Activated B cell treated with CpG ODN at 0.5 μM for 24 hours (primary cell): ENCODE results near the gene ORC5. TPM values are rescaled to one million over a fixed set of nuclear protein-coding genes. Genes with fewer than 3 reads are reported as not detected.

Source experiments
- ATAC-seq: fragments of 200-7000 bp; cut with Tn5 transposase; one replicate; pipeline ENCODE4 v1.10.0; 2021; ENCODE audit warnings: low read depth, mild to moderate bottlenecking, moderate library complexity
- CTCF ChIA-PET: fragments of 350-600 bp; sonication (Branson Sonifier 250); formaldehyde crosslinking; loops from one replicate; lab custom pipeline; 2021; ENCODE audit warnings: antibody characterized with exemption; lab: Charles Lee
- POLR2A ChIA-PET: fragments of 350-600 bp; sonication (Branson Sonifier 250); formaldehyde crosslinking; loops from one replicate; lab custom pipeline; 2021; ENCODE audit warnings: antibody characterized with exemption; lab: Charles Lee
- DNase-seq: peaks from one replicate; pipeline ENCODE4 v3.0.0; 2022
- H3K27ac Mint-ChIP-seq: one replicate; pipeline ENCODE4 v1.8.0; 2020; ENCODE audit warnings: mixed read lengths
- H3K27me3 Mint-ChIP-seq: one replicate; pipeline ENCODE4 v1.8.0; 2021; ENCODE audit warnings: mixed read lengths
- H3K36me3 Mint-ChIP-seq: one replicate; pipeline ENCODE4 v1.8.0; 2021; ENCODE audit warnings: low read depth, mixed read lengths
- H3K4me1 Mint-ChIP-seq: one replicate; pipeline ENCODE4 v1.8.0; 2021; ENCODE audit warnings: mixed read lengths
- H3K4me3 Mint-ChIP-seq: one replicate; pipeline ENCODE4 v1.8.0; 2020; ENCODE audit warnings: mild to moderate bottlenecking, mixed read lengths
- H3K9me3 Mint-ChIP-seq: one replicate; pipeline ENCODE4 v1.8.0; 2020; ENCODE audit warnings: mixed read lengths
- intact Hi-C: fragments of 100-400 bp; cut with micrococcal nuclease; formaldehyde crosslinking; loops from one replicate; pipeline ENCODE4 v1.15.1; 2024
- total RNA-seq: library from RNA; stranded (reverse); gene quantifications from 2 replicates; pipeline ENCODE4 v1.2.3, GENCODE V29; 2022
- TF ChIP-seq, protein P1 (sequence below): fragments of 200-600 bp; IDR thresholded peaks from one replicate; pipeline ENCODE4 v1.8.0; 2022; ENCODE audit warnings: antibody characterized with exemption, mild to moderate bottlenecking

ORC5 gene
- total RNA-seq, 1 donor from 2014 or later, result 23.0 TPM

DNA sequence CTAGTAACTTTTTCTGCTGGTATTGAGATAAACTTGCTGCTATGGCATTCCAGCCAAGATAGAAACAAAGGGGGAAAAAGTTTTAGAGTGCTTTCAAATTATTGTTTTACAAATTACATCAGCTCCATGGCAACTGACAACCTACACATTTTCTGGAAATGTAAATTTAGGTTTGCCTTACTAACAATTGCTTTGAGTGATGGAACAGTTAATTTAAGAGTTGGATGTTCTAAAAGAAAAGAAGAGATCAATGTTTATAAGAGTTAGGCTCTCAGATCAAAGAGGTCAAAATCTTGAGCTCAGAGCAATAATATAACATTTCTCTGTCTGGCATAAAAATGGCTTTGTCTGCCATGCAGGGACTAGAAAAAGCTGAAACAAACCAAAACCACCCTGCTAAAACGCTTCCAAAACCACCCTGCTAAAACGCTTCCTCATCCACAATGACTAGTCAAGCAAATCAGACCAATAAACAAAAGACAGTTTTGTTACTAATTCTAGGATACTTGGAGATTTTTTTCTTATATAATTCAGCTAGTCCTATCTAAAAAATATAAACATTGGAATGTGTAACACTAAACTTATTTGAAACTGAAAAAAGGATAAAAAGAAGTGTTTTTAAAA lies 32.3 kb downstream of the ORC5 start:
- DNase-seq (no peak), ATAC-seq (no peak)
- H3K4me1 Mint-ChIP-seq, result no peaks in the 10 kb centered on the region
- no peaks in the 10 kb centered on the region for H3K27me3 Mint-ChIP-seq
- TF ChIP-seq, protein P1, sequence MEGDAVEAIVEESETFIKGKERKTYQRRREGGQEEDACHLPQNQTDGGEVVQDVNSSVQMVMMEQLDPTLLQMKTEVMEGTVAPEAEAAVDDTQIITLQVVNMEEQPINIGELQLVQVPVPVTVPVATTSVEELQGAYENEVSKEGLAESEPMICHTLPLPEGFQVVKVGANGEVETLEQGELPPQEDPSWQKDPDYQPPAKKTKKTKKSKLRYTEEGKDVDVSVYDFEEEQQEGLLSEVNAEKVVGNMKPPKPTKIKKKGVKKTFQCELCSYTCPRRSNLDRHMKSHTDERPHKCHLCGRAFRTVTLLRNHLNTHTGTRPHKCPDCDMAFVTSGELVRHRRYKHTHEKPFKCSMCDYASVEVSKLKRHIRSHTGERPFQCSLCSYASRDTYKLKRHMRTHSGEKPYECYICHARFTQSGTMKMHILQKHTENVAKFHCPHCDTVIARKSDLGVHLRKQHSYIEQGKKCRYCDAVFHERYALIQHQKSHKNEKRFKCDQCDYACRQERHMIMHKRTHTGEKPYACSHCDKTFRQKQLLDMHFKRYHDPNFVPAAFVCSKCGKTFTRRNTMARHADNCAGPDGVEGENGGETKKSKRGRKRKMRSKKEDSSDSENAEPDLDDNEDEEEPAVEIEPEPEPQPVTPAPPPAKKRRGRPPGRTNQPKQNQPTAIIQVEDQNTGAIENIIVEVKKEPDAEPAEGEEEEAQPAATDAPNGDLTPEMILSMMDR, result no peak
- peaks cover 54% of the 10 kb centered on the region for H3K36me3 Mint-ChIP-seq
- H3K9me3 Mint-ChIP-seq, result peaks cover 5% of the 10 kb centered on the region
- intact Hi-C loops, result no loop called here
- ChIA-PET CTCF (no interaction called here), POLR2A (no interaction called here)
- no peak overlapping the region for H3K27ac Mint-ChIP-seq
- H3K4me3 Mint-ChIP-seq, result no peak overlapping the region

DNA sequence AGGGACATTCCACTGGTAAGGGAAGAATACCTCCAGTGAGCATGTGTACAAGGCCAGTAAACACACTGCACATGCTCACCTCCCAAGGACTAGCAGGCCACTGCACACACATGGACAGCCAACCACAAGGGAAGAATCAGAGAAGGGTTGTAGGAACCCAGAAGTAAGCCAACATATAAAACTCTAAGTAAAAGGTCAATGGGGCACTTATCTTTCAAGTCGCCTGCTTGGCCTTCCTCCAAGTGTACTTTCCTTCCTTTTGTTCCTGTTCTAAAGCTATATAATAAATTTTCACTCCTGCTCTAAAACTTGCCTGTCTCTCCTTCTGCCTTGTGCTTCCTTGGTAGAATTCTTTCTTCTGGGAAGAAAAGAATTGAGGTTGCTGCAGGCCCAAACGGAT lies 33.0 kb downstream of the ORC5 start:
- CTCF ChIA-PET, result no interaction called here
- Mint-ChIP-seq H3K27ac (no peak overlapping the region), H3K36me3 (peaks cover 54% of the 10 kb centered on the region), H3K4me1 (no peaks in the 10 kb centered on the region), H3K9me3 (peaks cover 2% of the 10 kb centered on the region), H3K4me3 (no peak overlapping the region), H3K27me3 (no peaks in the 10 kb centered on the region)
- POLR2A ChIA-PET, result no interaction called here
- DNase-seq (no peak), ATAC-seq (no peak)
- intact Hi-C loops, result no loop called here
- TF ChIP-seq, protein P1, result no peak

DNA sequence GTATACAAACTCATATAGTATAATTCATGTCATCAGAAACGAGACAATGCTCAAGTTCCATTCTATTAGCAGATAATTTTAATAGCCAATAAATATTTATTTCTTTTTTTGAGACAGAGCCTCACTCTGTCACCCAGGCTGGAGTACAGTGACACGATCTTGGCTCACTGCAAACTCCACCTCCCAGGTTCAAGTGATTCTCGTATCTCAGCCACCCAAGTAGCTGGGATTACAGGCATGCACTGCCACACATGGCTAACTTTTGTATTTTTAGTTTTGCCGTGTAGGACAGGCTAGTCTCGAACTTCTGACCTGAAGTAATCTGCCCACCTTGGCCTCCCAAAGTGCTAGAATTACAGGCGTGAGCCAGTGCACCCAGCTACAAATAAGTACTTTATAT lies 45.7 kb downstream of the ORC5 start:
- no peak overlapping the region for H3K27ac Mint-ChIP-seq
- no peak for DNase-seq
- intact Hi-C loops, result no loop called here
- CTCF ChIA-PET, result no interaction called here
- POLR2A ChIA-PET, result no interaction called here
- TF ChIP-seq, protein P1, result no peak
- no peaks in the 10 kb centered on the region for H3K27me3 Mint-ChIP-seq
- peaks cover 55% of the 10 kb centered on the region for H3K36me3 Mint-ChIP-seq
- H3K4me1 Mint-ChIP-seq, result no peaks in the 10 kb centered on the region
- H3K9me3 Mint-ChIP-seq, result peaks cover 2% of the 10 kb centered on the region
- no peak for ATAC-seq
- no peak overlapping the region for H3K4me3 Mint-ChIP-seq

DNA sequence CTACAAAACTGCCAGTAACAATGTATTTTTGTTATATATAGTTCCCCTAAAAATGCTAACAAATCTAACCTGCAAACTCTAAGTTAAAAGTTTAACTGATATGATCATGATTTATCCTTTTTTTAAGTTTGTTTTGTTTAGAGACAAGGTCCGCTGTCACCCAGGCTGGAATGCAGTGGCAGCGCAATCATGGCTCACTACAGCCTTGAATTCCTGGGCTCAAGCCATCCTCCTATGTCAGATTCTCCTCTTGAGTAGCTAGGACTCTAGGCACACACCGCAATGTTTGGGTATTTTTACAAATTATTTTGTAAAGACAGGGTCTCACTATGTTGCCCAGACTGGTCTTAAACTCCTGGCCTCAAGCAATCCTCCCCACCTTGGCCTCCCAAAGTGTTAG lies 46.6 kb downstream of the ORC5 start:
- TF ChIP-seq, protein P1, result no peak
- H3K36me3 Mint-ChIP-seq, result peaks cover 50% of the 10 kb centered on the region
- DNase-seq, result no peak

DNA sequence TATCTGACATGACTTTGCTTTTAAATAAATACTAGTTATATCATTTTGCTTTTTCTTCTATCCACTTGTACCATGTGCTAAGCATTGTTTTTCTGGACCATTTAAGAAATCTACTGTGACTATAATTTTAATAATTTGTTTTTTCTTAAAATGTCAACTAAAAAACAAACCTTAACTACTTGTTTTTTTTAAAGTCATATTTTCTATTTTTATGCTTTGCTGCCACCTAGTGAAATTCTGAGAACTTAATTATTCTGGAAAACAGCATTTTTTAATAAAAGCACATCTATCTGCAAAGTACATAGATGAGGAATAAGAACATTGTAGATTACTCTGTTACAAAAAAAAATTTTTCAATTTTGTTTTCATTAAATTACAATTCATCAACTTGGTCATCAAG lies 47.4 kb downstream of the ORC5 start:
- TF ChIP-seq, protein P1, result no peak
- intact Hi-C loops, result loop anchor here (1.0 kb wide), 1 partner anchor 587 kb away; no protein-coding TSS in a partner anchor
- ATAC-seq, result no peak
- ChIA-PET CTCF (interaction anchor here (1.7 kb wide), 1 partner anchor 587 kb away, joined by 7 read pairs; no protein-coding TSS in a partner anchor), POLR2A (no interaction called here)
- Mint-ChIP-seq H3K36me3 (peaks cover 50% of the 10 kb centered on the region), H3K4me1 (no peaks in the 10 kb centered on the region), H3K27me3 (no peaks in the 10 kb centered on the region), H3K27ac (no peak overlapping the region), H3K4me3 (no peak overlapping the region), H3K9me3 (peaks cover 2% of the 10 kb centered on the region)
- DNase-seq, result no peak

More for the DNA sequence above, 46.6 kb downstream of the ORC5 start:
- intact Hi-C loops, result no loop called here
- Mint-ChIP-seq H3K4me3 (no peak overlapping the region), H3K27ac (no peak overlapping the region), H3K27me3 (no peaks in the 10 kb centered on the region), H3K9me3 (peaks cover 2% of the 10 kb centered on the region), H3K4me1 (no peaks in the 10 kb centered on the region)
- POLR2A ChIA-PET, result no interaction called here
- CTCF ChIA-PET, result no interaction called here
- no peak for ATAC-seq
